NCI-H748 treated with DMSO at 0.1 percent for 48 hours (cell line): Measurements from ENCODE around the gene OR9Q1.
"Not testable (repeated sequence)": the region's sequence is repeated elsewhere in the genome, so short reads cannot be mapped to it uniquely, and the experiment has no call there.

Experiments used
- DNase-seq: peaks from one replicate; lab custom pipeline; 2025; lab: John Stamatoyannopoulos, UW

Gene OR9Q1

GRCh38 chr11:58135171-58135570, 111.5 kb downstream of the OR9Q1 start:
- no peak for DNase-seq

- no peak for DNase-seq
These were observed 119.1 kb downstream of the OR9Q1 start for GRCh38 chr11:58142761-58143160.

- no peak for DNase-seq
These were observed 129.1 kb downstream of the OR9Q1 start for GRCh38 chr11:58152781-58153180.

- no peak for DNase-seq
These were observed 140.7 kb downstream of the OR9Q1 start for GRCh38 chr11:58164389-58164788.

GRCh38 chr11:58164990-58165389, 141.3 kb downstream of the OR9Q1 start:
- no peak for DNase-seq

- no peak for DNase-seq
These were observed 141.9 kb downstream of the OR9Q1 start for GRCh38 chr11:58165504-58166106.

GRCh38 chr11:58177409-58178054, 153.9 kb downstream of the OR9Q1 start:
- DNase-seq: no peak

GRCh38 chr11:58178444-58178843, 154.8 kb downstream of the OR9Q1 start:
- no peak for DNase-seq

- DNase-seq: peak; percentile 2
These were observed 156.0 kb downstream of the OR9Q1 start for GRCh38 chr11:58179648-58180047.

GRCh38 chr11:58186938-58187337, 163.3 kb downstream of the OR9Q1 start:
- no peak for DNase-seq

GRCh38 chr11:58188770-58189169, 165.1 kb downstream of the OR9Q1 start, which contains the start of gene OR9Q2:
OR9Q2 (plus strand) TSS chr11:58189070; CDS start chr11:58190491, 1,421 bp downstream.
- no peak for DNase-seq

GRCh38 chr11:58192229-58192628, 168.5 kb downstream of the OR9Q1 start:
- no peak for DNase-seq

GRCh38 chr11:58193391-58193790, 169.7 kb downstream of the OR9Q1 start:
- no peak for DNase-seq

GRCh38 chr11:58195939-58196338, 172.3 kb downstream of the OR9Q1 start:
- no peak for DNase-seq

- no peak for DNase-seq
These were observed 175.6 kb downstream of the OR9Q1 start for GRCh38 chr11:58199271-58199670.

- DNase-seq: no peak
These were observed 180.4 kb downstream of the OR9Q1 start, which contains the start of gene OR1S2 for GRCh38 chr11:58204042-58204441. OR1S2 (minus strand) TSS chr11:58204142; CDS start chr11:58204142, 0 bp downstream.

- not testable (repeated sequence) for DNase-seq
These were observed 188.7 kb downstream of the OR9Q1 start, which contains the start of gene OR1S1 for GRCh38 chr11:58212420-58212819. OR1S1 (plus strand) TSS chr11:58212720.

GRCh38 chr11:58216476-58216875, 192.8 kb downstream of the OR9Q1 start:
- no peak for DNase-seq

- DNase-seq: no peak
These were observed 199.0 kb downstream of the OR9Q1 start for GRCh38 chr11:58222721-58223120.

GRCh38 chr11:58227956-58228615, 204.4 kb downstream of the OR9Q1 start:
- DNase-seq: no peak
